Measurements from ENCODE around the gene RCAN1. TPM values are rescaled to one million over a fixed set of nuclear protein-coding genes. Genes with fewer than 3 reads are reported as not detected.

The RCAN1 gene
- total RNA-seq, 1 donor from 2014 or later, result 12.5 TPM

Other genes with a start within 250 kb of the RCAN1 start
- gene SMIM11, start 239.6 kb downstream of the RCAN1 start, total RNA-seq, result not detected
- gene SMIM34, start 191.2 kb downstream of the RCAN1 start, total RNA-seq, result not detected
- gene KCNE1, start 102.9 kb downstream of the RCAN1 start, total RNA-seq, result 5.7 TPM
- 6.2 TPM for gene CLIC6, start 53.9 kb upstream of the RCAN1 start, total RNA-seq